WI38 (cell line): ENCODE results near the gene ZNF410.
A peak's percentile ranks its signal among the peaks of the same experiment; 100 is the strongest.
"Not testable (repeated sequence)": the region's sequence is repeated elsewhere in the genome, so short reads cannot be mapped to it uniquely, and the experiment has no call there.

Experiments used
- H3K4me3 ChIP-seq: 2 replicates; pipeline ENCODE4 v1.5.1; 2011; ENCODE audit warnings: low read depth, mild to moderate bottlenecking, control low read depth, low read length
- CTCF ChIP-seq: IDR thresholded peaks from 2 replicates; pipeline ENCODE4 v1.5.1; 2012; ENCODE audit warnings: low read depth, mild to moderate bottlenecking, control low read depth, low read length

The ZNF410 gene

GRCh38 chr14:73886449-73887317 is at the start of gene ZNF410:
TSS of gene ZNF410 (plus strand) at chr14:73886859. CDS start at chr14:73892176, 5,317 bp downstream.
- TF ChIP-seq CTCF = no peak

GRCh38 chr14:73838293-73839034 is 48.2 kb upstream of the ZNF410 start:
- not testable (repeated sequence) for H3K4me3 ChIP-seq

More at GRCh38 chr14:73886449-73887317, at the start of gene ZNF410:
- H3K4me3 ChIP-seq = peak within 1 kb of the TSS; percentile 89

- TF ChIP-seq CTCF = no peak
- no peak overlapping the region for H3K4me3 ChIP-seq
Measured at GRCh38 chr14:73842201-73842600, 44.5 kb upstream of the ZNF410 start.

- no peak for TF ChIP-seq CTCF
- no peak overlapping the region for H3K4me3 ChIP-seq
Measured at GRCh38 chr14:73842851-73843250, 43.8 kb upstream of the ZNF410 start.

- no peak for TF ChIP-seq CTCF
- no peak overlapping the region for H3K4me3 ChIP-seq
Measured at GRCh38 chr14:73843296-73843695, 43.4 kb upstream of the ZNF410 start.

- TF ChIP-seq CTCF = no peak
- no peak overlapping the region for H3K4me3 ChIP-seq
Measured at GRCh38 chr14:73846947-73847346, 39.7 kb upstream of the ZNF410 start.

GRCh38 chr14:73851000-73851399 is 35.7 kb upstream of the ZNF410 start:
- H3K4me3 ChIP-seq = peak overlapping the region; percentile 56
- no peak for TF ChIP-seq CTCF
